Measurements from ENCODE around the gene DOCK1. TPM values are rescaled to one million over a fixed set of nuclear protein-coding genes. Genes with fewer than 3 reads are reported as not detected.
"Not testable (repeated sequence)": the region's sequence is repeated elsewhere in the genome, so short reads cannot be mapped to it uniquely, and the experiment has no call there.

The DOCK1 gene
- total and polyA plus RNA-seq, 2 donors from 2014 or later = 15.8 to 81.7 TPM

GRCh38 chr10:127308031-127308430, 402.8 kb downstream of the DOCK1 start:
- no peak for DNase-seq
- no peaks in the 10 kb centered on the region for H3K9me3 ChIP-seq (ENCODE audit: control insufficient read depth in 2 of 3, insufficient read depth in 1 of 3, low read length in 3 of 3)
- intact Hi-C loops (cut with DNase I) = no loop called here

GRCh38 chr10:127309619-127310018, 404.4 kb downstream of the DOCK1 start:
- H3K4me3 ChIP-seq (ENCODE audit: low read length in 3 of 3); H3K36me3 ChIP-seq (ENCODE audit: control insufficient read depth in 2 of 3, insufficient read depth in 3 of 3, low read length in 3 of 3); H3K27ac ChIP-seq (ENCODE audit: low read depth in 2 of 2, low read length in 2 of 2); H3K9ac ChIP-seq (ENCODE audit: low read length in 3 of 3); H3K4me1 ChIP-seq (ENCODE audit: control insufficient read depth in 2 of 3, insufficient read depth in 2 of 3, low read depth in 1 of 3, low read length in 3 of 3); intact Hi-C loops (cut with DNase I); DNase-seq; FAIRE-seq; H3K9me3 ChIP-seq (ENCODE audit: control insufficient read depth in 2 of 3, insufficient read depth in 1 of 3, low read length in 3 of 3); H3K27me3 ChIP-seq (ENCODE audit: control insufficient read depth, insufficient read depth, low read length): not testable (repeated sequence)

More at GRCh38 chr10:127308031-127308430, 402.8 kb downstream of the DOCK1 start:
- TF ChIP-seq CTCF (IDR thresholded peaks at IDR 0.05; ENCODE audit: borderline replicate concordance, extremely low read depth, insufficient read depth) = no peak
- Histone ChIP-seq H3K36me3 (ENCODE audit: control insufficient read depth in 2 of 3, insufficient read depth in 3 of 3, low read length in 3 of 3) (no peaks in the 10 kb centered on the region), H3K4me3 (ENCODE audit: low read length in 3 of 3) (no peak overlapping the region), H3K9ac (ENCODE audit: low read length in 3 of 3) (no peak overlapping the region), H3K27me3 (ENCODE audit: control insufficient read depth, insufficient read depth, low read length) (no peaks in the 10 kb centered on the region), H3K4me1 (ENCODE audit: control insufficient read depth in 2 of 3, insufficient read depth in 2 of 3, low read depth in 1 of 3, low read length in 3 of 3) (peaks cover 0 to 1% (median 0%) of the 10 kb centered on the region in 3 donors), H3K27ac (ENCODE audit: low read depth in 2 of 2, low read length in 2 of 2) (no peak overlapping the region)
- no peak for FAIRE-seq

- no peak for FAIRE-seq
These were observed 405.2 kb downstream of the DOCK1 start for GRCh38 chr10:127310430-127310829.

GRCh38 chr10:127310923-127311322, 405.7 kb downstream of the DOCK1 start:
- Histone ChIP-seq H3K27me3 (ENCODE audit: control insufficient read depth, insufficient read depth, low read length) (no peaks in the 10 kb centered on the region), H3K9ac (ENCODE audit: low read length in 3 of 3) (no peak overlapping the region), H3K36me3 (ENCODE audit: control insufficient read depth in 2 of 3, insufficient read depth in 3 of 3, low read length in 3 of 3) (no peaks in the 10 kb centered on the region), H3K4me1 (ENCODE audit: control insufficient read depth in 2 of 3, insufficient read depth in 2 of 3, low read depth in 1 of 3, low read length in 3 of 3) (peaks cover 0 to 12% (median 6%) of the 10 kb centered on the region in 3 donors), H3K4me3 (ENCODE audit: low read length in 3 of 3) (no peak overlapping the region), H3K27ac (ENCODE audit: low read depth in 2 of 2, low read length in 2 of 2) (no peak overlapping the region), H3K9me3 (ENCODE audit: control insufficient read depth in 2 of 3, insufficient read depth in 1 of 3, low read length in 3 of 3) (no peaks in the 10 kb centered on the region)
- no peak for TF ChIP-seq CTCF (IDR thresholded peaks at IDR 0.05; ENCODE audit: borderline replicate concordance, extremely low read depth, insufficient read depth)
- intact Hi-C loops (cut with DNase I) = no loop called here
- no peak for DNase-seq
- FAIRE-seq = no peak

More at GRCh38 chr10:127310430-127310829, 405.2 kb downstream of the DOCK1 start:
- intact Hi-C loops (cut with DNase I) = no loop called here
- H3K4me3 ChIP-seq (ENCODE audit: low read length in 3 of 3) = no peak overlapping the region
- no peaks in the 10 kb centered on the region for H3K36me3 ChIP-seq (ENCODE audit: control insufficient read depth in 2 of 3, insufficient read depth in 3 of 3, low read length in 3 of 3)
- no peak for TF ChIP-seq CTCF (IDR thresholded peaks at IDR 0.05; ENCODE audit: borderline replicate concordance, extremely low read depth, insufficient read depth)
- no peak overlapping the region for H3K9ac ChIP-seq (ENCODE audit: low read length in 3 of 3)
- no peaks in the 10 kb centered on the region for H3K9me3 ChIP-seq (ENCODE audit: control insufficient read depth in 2 of 3, insufficient read depth in 1 of 3, low read length in 3 of 3)
- DNase-seq = no peak
- no peak overlapping the region for H3K27ac ChIP-seq (ENCODE audit: low read depth in 2 of 2, low read length in 2 of 2)
- H3K27me3 ChIP-seq (ENCODE audit: control insufficient read depth, insufficient read depth, low read length) = no peaks in the 10 kb centered on the region
- peaks cover 0 to 12% (median 6%) of the 10 kb centered on the region in 3 donors for H3K4me1 ChIP-seq (ENCODE audit: control insufficient read depth in 2 of 3, insufficient read depth in 2 of 3, low read depth in 1 of 3, low read length in 3 of 3)
